Activated CD4-positive, alpha-beta T cell treated with anti-CD3 and anti-CD28 coated beads, Interleukin-2, amount 10 ng/mL, durations not matched to agents 7 days and 5 days (primary cell): ENCODE measurements around the gene HUNK. TPM values are rescaled to one million over a fixed set of nuclear protein-coding genes. Genes with fewer than 3 reads are reported as not detected.

Experiments used
- CTCF ChIA-PET: fragments of 350-600 bp; sonication (Branson Sonifier 250); formaldehyde crosslinking; loops from one replicate; lab custom pipeline; 2021; ENCODE audit warnings: antibody characterized with exemption; lab: Charles Lee
- POLR2A ChIA-PET: fragments of 350-600 bp; sonication (Branson Sonifier 250); formaldehyde crosslinking; loops from one replicate; lab custom pipeline; 2021; ENCODE audit warnings: antibody characterized with exemption; lab: Charles Lee
- DNase-seq: peaks from one replicate; pipeline ENCODE4 v3.0.0-alpha.2; 2020
- H3K27ac Mint-ChIP-seq: one replicate; pipeline ENCODE4 v1.8.0; 2021; ENCODE audit warnings: mild to moderate bottlenecking, moderate library complexity, mixed read lengths
- H3K27me3 Mint-ChIP-seq: one replicate; pipeline ENCODE4 v1.8.0; 2021; ENCODE audit warnings: mixed read lengths
- H3K36me3 Mint-ChIP-seq: one replicate; pipeline ENCODE4 v1.8.0; 2021; ENCODE audit warnings: low read depth, mixed read lengths
- H3K4me1 Mint-ChIP-seq: one replicate; pipeline ENCODE4 v1.8.0; 2021; ENCODE audit warnings: mixed read lengths
- H3K4me3 Mint-ChIP-seq: one replicate; pipeline ENCODE4 v1.8.0; 2021; ENCODE audit warnings: mild to moderate bottlenecking, moderate library complexity, mixed read lengths
- H3K9me3 Mint-ChIP-seq: one replicate; pipeline ENCODE4 v1.8.0; 2021; ENCODE audit warnings: mixed read lengths
- total RNA-seq, 2 experiments: library from RNA; stranded (reverse); gene quantifications; one replicate each; pipeline ENCODE4 v1.2.3, GENCODE V29; 2021

HUNK gene
- total RNA-seq, 2 experiments from 2014 or later, result 0.15 to 0.17 TPM

DNA sequence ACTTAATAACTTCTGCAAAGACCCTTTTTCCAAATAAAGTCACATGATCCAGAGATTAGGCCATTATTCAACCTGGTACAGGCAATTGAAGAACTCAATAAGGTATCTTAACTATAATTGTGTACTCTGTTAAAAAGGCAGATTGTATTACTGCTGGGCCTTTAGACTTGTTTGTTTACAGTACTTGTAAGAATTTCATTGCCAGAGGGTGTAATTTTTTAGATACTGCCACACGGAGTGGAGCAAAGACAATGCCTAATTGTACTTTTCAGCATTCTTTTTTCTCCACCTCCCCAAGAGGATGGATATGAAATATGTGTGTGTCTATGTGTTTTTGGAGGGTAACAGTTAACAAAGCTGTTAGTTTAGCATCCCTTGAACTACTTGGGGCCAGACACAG, 47.5 kb downstream of the HUNK start:
- Mint-ChIP-seq H3K4me3 (no peak overlapping the region), H3K27me3 (no peaks in the 10 kb centered on the region), H3K4me1 (no peaks in the 10 kb centered on the region), H3K9me3 (no peaks in the 10 kb centered on the region), H3K27ac (no peak overlapping the region), H3K36me3 (no peaks in the 10 kb centered on the region)
- DNase-seq, result no peak
- CTCF ChIA-PET, result no interaction called here
- POLR2A ChIA-PET, result no interaction called here

DNA sequence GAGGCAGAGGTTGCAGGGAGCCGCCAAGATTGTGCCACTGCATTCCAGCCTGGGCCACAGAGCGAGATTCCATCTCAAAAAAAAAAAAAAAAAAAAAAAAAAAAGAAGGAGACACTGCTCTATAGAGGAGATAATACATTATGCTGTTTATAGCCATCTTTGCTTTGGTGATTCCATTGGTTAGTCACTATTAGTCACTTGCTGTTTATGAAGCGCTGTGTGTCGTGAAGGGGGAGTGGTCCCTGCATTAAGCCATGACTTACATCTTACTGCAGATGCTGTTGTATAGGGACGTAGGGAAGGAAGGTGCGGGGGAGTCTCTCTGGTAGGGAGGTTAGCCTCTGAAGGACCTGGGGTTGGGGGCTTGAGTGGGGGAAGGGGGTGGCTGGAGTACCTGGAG, 48.3 kb downstream of the HUNK start:
- Mint-ChIP-seq H3K4me1 (no peaks in the 10 kb centered on the region), H3K4me3 (no peak overlapping the region), H3K9me3 (peaks cover 1% of the 10 kb centered on the region), H3K36me3 (no peaks in the 10 kb centered on the region), H3K27ac (no peak overlapping the region), H3K27me3 (no peaks in the 10 kb centered on the region)
- ChIA-PET CTCF (no interaction called here), POLR2A (no interaction called here)
- DNase-seq, result no peak

DNA sequence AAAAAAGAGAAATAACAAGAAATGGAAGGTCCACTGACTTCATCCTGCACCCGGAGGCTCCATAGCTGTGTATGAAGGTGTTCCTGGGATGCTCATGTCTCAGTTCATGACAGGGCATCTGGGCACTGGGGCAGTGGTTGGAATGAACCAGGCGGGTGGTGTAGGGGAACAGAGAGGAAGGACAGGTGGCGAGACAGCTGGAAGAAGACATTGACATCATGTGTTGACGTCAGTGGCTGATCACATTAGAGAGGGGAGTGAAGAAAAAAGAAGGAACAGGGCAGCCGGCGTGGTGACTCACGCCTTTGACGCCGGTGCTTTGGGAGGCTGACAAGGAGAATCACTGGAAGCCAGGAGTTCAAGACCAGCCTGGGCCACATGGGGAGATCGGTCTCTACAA, 50.1 kb downstream of the HUNK start:
- POLR2A ChIA-PET, result no interaction called here
- no peak overlapping the region for H3K4me3 Mint-ChIP-seq
- H3K27me3 Mint-ChIP-seq, result no peaks in the 10 kb centered on the region
- no peaks in the 10 kb centered on the region for H3K4me1 Mint-ChIP-seq
- DNase-seq, result no peak
- H3K9me3 Mint-ChIP-seq, result peaks cover 5% of the 10 kb centered on the region
- H3K27ac Mint-ChIP-seq, result no peak overlapping the region
- H3K36me3 Mint-ChIP-seq, result no peaks in the 10 kb centered on the region
- CTCF ChIA-PET, result no interaction called here

DNA sequence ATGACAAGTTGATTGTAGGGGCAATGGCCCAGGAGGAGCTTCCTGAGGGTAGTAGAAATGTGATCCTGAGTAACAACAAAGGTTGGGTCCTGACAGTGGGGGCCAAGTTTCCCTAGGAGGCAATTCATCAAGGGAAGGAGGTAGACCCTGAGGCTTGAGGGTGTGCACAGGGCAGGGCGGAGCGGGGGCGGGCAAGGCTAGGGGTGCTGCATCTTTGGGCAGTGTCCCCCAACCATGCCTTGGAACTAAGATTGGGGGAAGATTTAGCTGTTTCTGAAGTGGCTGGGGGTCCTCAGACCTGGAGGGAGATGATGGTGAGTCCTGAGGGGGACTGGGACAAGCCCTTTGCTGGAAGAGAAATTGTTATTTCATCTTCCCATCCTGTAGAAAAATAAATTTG, 50.9 kb downstream of the HUNK start:
- Mint-ChIP-seq H3K4me1 (no peaks in the 10 kb centered on the region), H3K36me3 (no peaks in the 10 kb centered on the region), H3K4me3 (no peak overlapping the region), H3K27ac (no peak overlapping the region), H3K27me3 (no peaks in the 10 kb centered on the region), H3K9me3 (peaks cover 5% of the 10 kb centered on the region)
- POLR2A ChIA-PET, result no interaction called here
- CTCF ChIA-PET, result no interaction called here
- no peak for DNase-seq

DNA sequence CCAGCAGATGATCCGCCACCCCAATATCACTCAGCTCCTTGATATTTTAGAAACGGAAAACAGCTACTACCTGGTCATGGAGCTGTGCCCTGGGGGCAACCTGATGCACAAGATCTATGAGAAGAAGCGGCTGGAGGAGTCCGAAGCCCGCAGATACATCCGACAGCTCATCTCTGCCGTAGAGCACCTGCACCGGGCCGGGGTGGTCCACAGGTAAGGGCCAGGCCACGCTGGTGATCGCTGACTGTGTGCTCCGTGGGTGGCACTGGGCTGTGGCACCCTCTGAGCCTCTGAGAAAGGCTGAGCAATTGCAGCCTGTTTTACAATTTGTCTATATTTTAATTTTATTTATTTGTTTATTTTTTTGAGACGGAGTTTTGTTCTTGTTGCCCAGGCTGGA, 51.7 kb downstream of the HUNK start:
- Mint-ChIP-seq H3K4me1 (no peaks in the 10 kb centered on the region), H3K27me3 (no peaks in the 10 kb centered on the region), H3K27ac (no peak overlapping the region), H3K36me3 (no peaks in the 10 kb centered on the region), H3K4me3 (no peak overlapping the region), H3K9me3 (peaks cover 5% of the 10 kb centered on the region)
- no peak for DNase-seq
- CTCF ChIA-PET, result no interaction called here
- POLR2A ChIA-PET, result no interaction called here

DNA sequence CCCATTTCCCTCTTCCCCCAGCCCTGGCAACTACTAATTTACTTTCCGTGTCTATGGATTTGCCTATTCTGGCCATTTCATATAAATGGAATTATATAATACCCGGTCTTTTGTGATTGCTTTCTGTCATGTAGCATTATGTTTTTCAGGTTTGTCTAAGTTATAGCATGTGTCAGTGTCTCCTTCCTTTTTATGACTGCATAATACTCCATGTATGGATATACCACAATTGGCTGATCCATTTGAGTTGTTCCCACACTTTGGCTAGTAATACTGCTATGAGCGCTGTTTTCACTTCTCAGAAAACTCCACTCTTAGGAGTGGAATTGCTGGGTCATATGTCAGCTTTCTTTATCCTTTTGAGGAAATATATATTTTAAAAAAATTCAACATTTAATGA, 53.7 kb downstream of the HUNK start:
- H3K9me3 Mint-ChIP-seq, result peaks cover 5% of the 10 kb centered on the region
- H3K27ac Mint-ChIP-seq, result no peak overlapping the region
- POLR2A ChIA-PET, result no interaction called here
- no peak overlapping the region for H3K4me3 Mint-ChIP-seq
- no peak for DNase-seq
- H3K4me1 Mint-ChIP-seq, result no peaks in the 10 kb centered on the region
- H3K27me3 Mint-ChIP-seq, result no peaks in the 10 kb centered on the region
- CTCF ChIA-PET, result no interaction called here
- H3K36me3 Mint-ChIP-seq, result no peaks in the 10 kb centered on the region

DNA sequence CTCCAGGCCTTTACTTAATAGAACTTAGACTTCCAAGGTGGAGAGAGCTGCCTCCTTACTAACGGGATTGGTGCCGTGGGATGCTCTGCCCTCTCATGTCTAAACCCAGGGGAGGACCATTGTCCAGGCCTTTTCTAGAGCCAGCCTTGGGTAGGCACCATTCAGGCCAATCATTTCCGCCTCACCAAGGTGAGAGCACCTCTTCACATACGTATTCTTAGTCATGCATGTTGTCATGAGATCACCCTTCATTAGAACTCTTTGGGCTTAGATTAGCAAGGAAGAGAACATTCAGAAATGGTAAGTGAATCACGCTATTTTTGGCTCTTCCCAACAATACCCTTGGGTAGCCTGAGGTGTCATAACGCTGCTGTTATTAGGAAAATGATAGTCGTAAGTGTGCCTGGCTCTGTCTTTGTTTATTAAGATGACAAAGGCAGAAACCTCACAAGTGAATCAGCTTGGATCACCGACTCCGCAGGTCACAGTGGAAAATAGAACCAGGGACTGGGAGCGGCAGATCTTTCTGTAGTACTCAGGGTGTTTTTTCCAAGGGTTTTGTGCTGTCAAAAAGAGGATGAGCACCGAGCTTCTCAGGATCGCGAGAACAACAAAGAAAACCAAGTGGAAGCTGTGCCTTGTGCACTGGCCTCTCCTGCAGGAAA, 55.0 kb downstream of the HUNK start:
- no peak for DNase-seq
- Mint-ChIP-seq H3K36me3 (no peaks in the 10 kb centered on the region), H3K27ac (no peak overlapping the region), H3K4me1 (no peaks in the 10 kb centered on the region), H3K4me3 (no peak overlapping the region), H3K9me3 (peaks cover 5% of the 10 kb centered on the region), H3K27me3 (peaks cover 3% of the 10 kb centered on the region)
- CTCF ChIA-PET, result no interaction called here
- POLR2A ChIA-PET, result no interaction called here

DNA sequence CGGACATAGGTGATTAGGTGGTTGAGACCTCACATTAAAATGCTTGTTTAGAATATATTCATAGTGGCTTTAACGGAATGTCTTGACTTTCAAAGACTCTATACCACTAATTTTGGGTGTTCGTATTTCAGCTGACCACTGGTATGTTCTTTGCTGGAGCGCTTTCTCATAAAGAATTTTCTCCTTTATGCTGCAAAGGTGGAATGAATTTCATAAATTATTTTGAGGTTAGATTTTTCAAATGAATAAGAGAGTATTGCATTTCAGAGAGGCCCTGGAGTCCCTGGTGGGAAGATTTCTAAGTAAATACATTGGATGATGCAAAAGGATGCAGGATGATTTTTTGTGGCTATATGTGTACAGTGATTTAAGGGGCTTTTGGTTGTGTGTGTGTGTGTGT, 55.8 kb downstream of the HUNK start:
- Mint-ChIP-seq H3K36me3 (no peaks in the 10 kb centered on the region), H3K27ac (no peak overlapping the region)
- CTCF ChIA-PET, result no interaction called here

DNA sequence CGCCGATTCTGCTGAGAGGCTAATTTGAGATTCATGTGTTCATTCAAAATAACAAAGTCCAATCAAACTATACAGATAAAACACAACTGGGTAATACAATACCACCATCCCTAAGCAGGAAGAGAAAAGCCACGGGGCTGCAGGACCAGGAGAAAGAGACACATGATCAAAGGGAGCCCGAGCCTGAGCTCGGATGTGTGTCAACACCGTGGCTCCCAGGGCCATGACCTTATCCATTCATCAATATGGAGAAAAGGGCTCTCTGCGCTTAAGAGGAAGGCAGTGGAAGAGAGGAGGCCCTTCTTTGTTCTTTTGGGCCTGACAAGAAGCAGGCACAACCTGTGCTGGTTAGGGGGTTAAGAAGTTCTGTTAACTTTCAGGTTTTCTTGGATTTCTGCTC, 56.7 kb downstream of the HUNK start:
- H3K27ac Mint-ChIP-seq, result no peak overlapping the region
- no peaks in the 10 kb centered on the region for H3K4me1 Mint-ChIP-seq
- H3K36me3 Mint-ChIP-seq, result no peaks in the 10 kb centered on the region
- POLR2A ChIA-PET, result no interaction called here
- CTCF ChIA-PET, result interaction anchor here (1.0 kb wide), 1 partner anchor 17 kb away, joined by 3 read pairs; no protein-coding TSS in a partner anchor
- H3K27me3 Mint-ChIP-seq, result peaks cover 3% of the 10 kb centered on the region
- no peak for DNase-seq
- no peak overlapping the region for H3K4me3 Mint-ChIP-seq
- peaks cover 5% of the 10 kb centered on the region for H3K9me3 Mint-ChIP-seq

More for the DNA sequence above, 55.8 kb downstream of the HUNK start:
- no peak overlapping the region for H3K4me3 Mint-ChIP-seq
- peaks cover 5% of the 10 kb centered on the region for H3K9me3 Mint-ChIP-seq
- POLR2A ChIA-PET, result no interaction called here
- H3K27me3 Mint-ChIP-seq, result peaks cover 3% of the 10 kb centered on the region
- H3K4me1 Mint-ChIP-seq, result no peaks in the 10 kb centered on the region
- DNase-seq, result no peak

DNA sequence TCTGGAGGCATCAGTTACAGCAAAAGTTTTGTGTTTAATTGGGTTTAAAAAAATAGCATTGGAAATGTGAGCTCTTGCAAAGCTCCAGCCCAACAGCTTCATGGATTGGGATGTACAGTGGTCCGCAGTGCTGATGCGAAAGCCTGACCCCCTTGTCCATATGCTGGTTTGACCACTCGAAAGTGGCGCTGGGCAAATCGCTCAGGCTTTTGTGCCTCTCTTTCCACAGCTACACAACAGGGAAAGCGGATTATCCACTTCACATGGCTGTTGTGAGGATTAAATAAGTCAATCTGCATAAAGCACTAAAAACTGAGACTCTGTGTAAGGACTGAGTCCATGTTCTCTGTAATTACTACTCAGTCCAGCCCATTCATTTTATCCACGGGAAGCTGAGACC, 57.2 kb downstream of the HUNK start:
- Mint-ChIP-seq H3K4me3 (no peak overlapping the region), H3K27ac (no peak overlapping the region), H3K4me1 (no peaks in the 10 kb centered on the region), H3K9me3 (peaks cover 5% of the 10 kb centered on the region), H3K36me3 (no peaks in the 10 kb centered on the region), H3K27me3 (peaks cover 3% of the 10 kb centered on the region)
- ChIA-PET POLR2A (no interaction called here), CTCF (interaction anchor here (1.0 kb wide), 1 partner anchor 17 kb away, joined by 3 read pairs; no protein-coding TSS in a partner anchor)
- DNase-seq, result no peak

DNA sequence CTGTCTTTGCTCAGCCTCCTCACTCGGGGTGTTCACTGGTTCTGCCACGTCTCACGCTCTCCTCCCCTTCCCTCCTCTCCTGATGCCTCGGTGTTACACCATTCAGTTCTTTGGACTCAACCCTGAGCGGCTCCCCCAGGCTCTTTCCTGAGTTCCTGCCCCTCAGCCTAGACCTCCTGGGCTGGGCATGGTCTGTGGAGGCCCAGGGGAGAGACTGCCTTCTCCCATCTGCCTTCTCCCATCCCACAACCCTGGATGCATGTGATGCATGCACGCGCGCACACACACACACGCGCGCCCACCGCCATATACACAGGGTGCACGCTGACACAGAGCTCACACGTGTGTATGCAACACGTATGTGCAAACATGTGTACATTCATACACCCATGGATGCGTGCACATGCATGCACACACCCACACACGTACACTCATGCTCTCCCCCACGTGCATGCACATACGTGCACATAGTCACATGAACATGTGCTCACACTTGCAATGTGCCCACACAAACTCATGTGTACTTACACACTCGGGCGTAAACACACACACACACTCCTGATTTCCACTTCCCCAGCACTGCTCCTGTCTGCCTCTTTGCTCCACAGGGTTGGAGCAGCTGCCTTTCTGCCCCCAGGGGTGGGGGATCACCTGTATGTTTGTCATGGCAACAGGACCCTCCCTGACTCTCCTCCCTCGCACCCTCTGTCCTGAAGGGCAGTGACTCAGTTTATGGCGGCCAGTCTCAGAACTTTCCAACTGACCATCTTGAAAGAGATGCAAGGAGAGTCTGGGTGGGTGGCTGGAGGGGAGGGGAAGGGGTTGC, 59.0 kb downstream of the HUNK start:
- Mint-ChIP-seq H3K9me3 (no peaks in the 10 kb centered on the region), H3K27me3 (peaks cover 7% of the 10 kb centered on the region), H3K27ac (no peak overlapping the region), H3K36me3 (no peaks in the 10 kb centered on the region), H3K4me3 (no peak overlapping the region), H3K4me1 (no peaks in the 10 kb centered on the region)
- no peak for DNase-seq
- ChIA-PET CTCF (no interaction called here), POLR2A (no interaction called here)

DNA sequence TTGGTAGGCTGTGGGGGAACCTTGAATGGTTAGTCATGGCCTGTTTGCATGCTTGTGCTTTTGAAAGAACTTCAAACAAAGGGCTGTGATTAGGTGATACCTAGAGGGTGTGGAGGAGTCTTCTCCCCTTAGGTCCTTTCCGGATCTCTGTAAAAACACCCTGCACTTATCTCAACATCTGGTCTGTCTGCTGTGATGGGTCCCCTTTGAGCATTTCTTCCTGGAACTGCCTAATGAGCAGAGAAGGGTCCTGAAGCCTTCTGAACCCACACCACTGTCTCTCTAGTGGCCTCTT, 59.6 kb downstream of the HUNK start:
- ChIA-PET POLR2A (no interaction called here), CTCF (no interaction called here)
- H3K9me3 Mint-ChIP-seq, result no peaks in the 10 kb centered on the region
- peaks cover 7% of the 10 kb centered on the region for H3K27me3 Mint-ChIP-seq
- H3K36me3 Mint-ChIP-seq, result no peaks in the 10 kb centered on the region
- no peaks in the 10 kb centered on the region for H3K4me1 Mint-ChIP-seq
- no peak for DNase-seq
- H3K4me3 Mint-ChIP-seq, result no peak overlapping the region
- H3K27ac Mint-ChIP-seq, result no peak overlapping the region

DNA sequence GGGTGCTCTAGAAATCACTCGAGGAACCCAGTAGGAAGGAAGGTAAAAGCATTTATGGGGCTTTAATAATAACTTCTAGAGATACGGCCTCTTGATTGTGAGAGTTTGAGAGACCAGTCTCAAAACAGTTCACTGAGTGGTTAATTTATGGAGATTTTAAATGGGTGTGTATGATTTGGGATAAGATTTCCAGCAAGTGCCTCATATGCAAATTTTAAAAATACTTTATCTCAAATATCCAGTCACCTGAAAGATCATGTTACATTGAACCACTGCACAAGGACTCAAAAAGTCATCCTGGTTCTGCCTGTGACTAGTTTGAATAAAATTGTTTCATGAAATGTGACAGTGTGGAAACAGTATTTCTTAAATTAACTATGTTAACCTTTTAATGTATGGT, 64.5 kb downstream of the HUNK start:
- H3K9me3 Mint-ChIP-seq, result no peaks in the 10 kb centered on the region
- CTCF ChIA-PET, result no interaction called here
- no peak for DNase-seq

More for the DNA sequence above, 64.5 kb downstream of the HUNK start:
- Mint-ChIP-seq H3K4me1 (no peaks in the 10 kb centered on the region), H3K27ac (no peak overlapping the region), H3K4me3 (no peak overlapping the region), H3K36me3 (no peaks in the 10 kb centered on the region), H3K27me3 (peaks cover 12% of the 10 kb centered on the region)
- POLR2A ChIA-PET, result no interaction called here
